H9 (cell line): ENCODE data around the gene MUC22. TPM values are rescaled to one million over a fixed set of nuclear protein-coding genes. Genes with fewer than 3 reads are reported as not detected.
"Not testable (repeated sequence)": the region's sequence is repeated elsewhere in the genome, so short reads cannot be mapped to it uniquely, and the experiment has no call there.

Experiments used
- DNase-seq: peaks from one replicate; pipeline ENCODE4 v3.0.0-alpha.2; 2017
- H2AFZ ChIP-seq: one replicate; pipeline ENCODE4 v1.6.1; 2013; ENCODE audit warnings: mild to moderate bottlenecking, low read length, control low read depth, moderate library complexity
- H2AK5ac ChIP-seq: 2 replicates; pipeline ENCODE4 v1.6.1; 2013; ENCODE audit warnings: low read length, control low read depth, mixed read lengths; ENCODE audit not compliant: insufficient read length
- H2BK120ac ChIP-seq: one replicate; pipeline ENCODE4 v1.6.1; 2013; ENCODE audit warnings: low read depth, mild to moderate bottlenecking, low read length, control low read depth, inconsistent platforms; ENCODE audit not compliant: poor library complexity, severe bottlenecking
- H2BK12ac ChIP-seq: 2 replicates; pipeline ENCODE4 v1.6.1; 2013; ENCODE audit warnings: low read length, control low read depth, mixed read lengths, low read depth; ENCODE audit not compliant: insufficient read length
- H2BK15ac ChIP-seq: 2 replicates; pipeline ENCODE4 v1.6.1; 2013; ENCODE audit warnings: low read depth, low read length, control low read depth
- H2BK20ac ChIP-seq: one replicate; pipeline ENCODE4 v1.6.1; 2013; ENCODE audit warnings: low read depth, mild to moderate bottlenecking, low read length, control low read depth, inconsistent platforms; ENCODE audit not compliant: poor library complexity, severe bottlenecking
- H2BK5ac ChIP-seq: 2 replicates; pipeline ENCODE4 v1.6.1; 2013; ENCODE audit warnings: low read length, control low read depth, mixed read lengths; ENCODE audit not compliant: insufficient read length
- H3K14ac ChIP-seq: 2 replicates; pipeline ENCODE4 v1.6.1; 2013; ENCODE audit warnings: low read length, control low read depth; ENCODE audit not compliant: insufficient read depth
- H3K18ac ChIP-seq: 2 replicates; pipeline ENCODE4 v1.6.1; 2013; ENCODE audit warnings: low read depth, mild to moderate bottlenecking, mixed read lengths, low read length, control low read depth; ENCODE audit not compliant: insufficient read length
- H3K23ac ChIP-seq: 2 replicates; pipeline ENCODE4 v1.6.1; 2013; ENCODE audit warnings: low read length, control low read depth, mixed read lengths, low read depth; ENCODE audit not compliant: insufficient read length
- H3K23me2 ChIP-seq: 2 replicates; pipeline ENCODE4 v1.6.1; 2013; ENCODE audit warnings: low read depth, mild to moderate bottlenecking, mixed read lengths, low read length, control low read depth; ENCODE audit not compliant: insufficient read length, poor library complexity, severe bottlenecking
- H3K27ac ChIP-seq: 2 replicates; pipeline ENCODE4 v1.5.1; 2013; ENCODE audit warnings: low read length, control low read depth, mixed read lengths, low read depth; ENCODE audit not compliant: insufficient read length
- H3K27me3 ChIP-seq: 2 replicates; pipeline ENCODE4 v1.6.1; 2013; ENCODE audit warnings: low read length, control low read depth, inconsistent platforms; ENCODE audit not compliant: insufficient read depth
- H3K4ac ChIP-seq: 2 replicates; pipeline ENCODE4 v1.6.1; 2013; ENCODE audit warnings: low read depth, mild to moderate bottlenecking, control low read depth, inconsistent platforms, low read length, moderate library complexity
- H3K4me1 ChIP-seq: 2 replicates; pipeline ENCODE4 v1.6.1; 2013; ENCODE audit warnings: low read length, control low read depth, inconsistent platforms; ENCODE audit not compliant: insufficient read depth
- H3K4me2 ChIP-seq: 2 replicates; pipeline ENCODE4 v1.6.1; 2013; ENCODE audit warnings: low read length, control low read depth, mixed read lengths; ENCODE audit not compliant: insufficient read length, insufficient read depth
- H3K56ac ChIP-seq: 2 replicates; pipeline ENCODE4 v1.6.1; 2013; ENCODE audit warnings: low read depth, mild to moderate bottlenecking, mixed read lengths, low read length, control low read depth; ENCODE audit not compliant: insufficient read length
- H3K79me1 ChIP-seq: 2 replicates; pipeline ENCODE4 v1.6.1; 2013; ENCODE audit warnings: low read depth, mild to moderate bottlenecking, moderate library complexity, low read length, control low read depth, inconsistent platforms; ENCODE audit not compliant: insufficient read depth, poor library complexity, severe bottlenecking
- H3K79me2 ChIP-seq: 2 replicates; pipeline ENCODE4 v1.6.1; 2013; ENCODE audit warnings: low read length, control low read depth, inconsistent platforms; ENCODE audit not compliant: insufficient read depth
- H3K9ac ChIP-seq: 2 replicates; pipeline ENCODE4 v1.6.1; 2013; ENCODE audit warnings: low read length, control low read depth, mixed read lengths; ENCODE audit not compliant: insufficient read length; ENCODE audit errors: extremely low read depth
- H3K9me3 ChIP-seq: one replicate; pipeline ENCODE4 v1.6.1; 2013; ENCODE audit warnings: low read depth, low read length, inconsistent platforms; ENCODE audit not compliant: control insufficient read depth
- H3T11ph ChIP-seq: one replicate; pipeline ENCODE4 v1.6.1; 2013; ENCODE audit warnings: mild to moderate bottlenecking, low read length, control low read depth, inconsistent platforms
- H4K20me1 ChIP-seq: one replicate; pipeline ENCODE4 v1.6.1; 2013; ENCODE audit not compliant: control insufficient read depth, insufficient read length, insufficient read depth
- H4K5ac ChIP-seq: 2 replicates; pipeline ENCODE4 v1.6.1; 2013; ENCODE audit warnings: low read depth, mild to moderate bottlenecking, mixed read lengths, low read length, control low read depth; ENCODE audit not compliant: insufficient read length
- H4K8ac ChIP-seq: replicated peaks from 2 replicates; pipeline ENCODE4 v1.6.1; 2013; ENCODE audit warnings: low read length, control low read depth, mixed read lengths, low read depth; ENCODE audit not compliant: insufficient read length
- H4K91ac ChIP-seq: 2 replicates; pipeline ENCODE4 v1.6.1; 2013; ENCODE audit warnings: low read depth, mild to moderate bottlenecking, moderate library complexity, mixed read lengths, low read length, control low read depth; ENCODE audit not compliant: insufficient read length
- H3K27ac Mint-ChIP-seq, 3 experiments: 2 replicates in 2 of 3; 3 replicates in 1 of 3; pipeline ENCODE4 v1.8.0; 2020 to 2021; ENCODE audit warnings: mixed read lengths in 3 of 3, mild to moderate bottlenecking in 1 of 3, moderate library complexity in 1 of 3
- H3K27me3 Mint-ChIP-seq: 2 replicates; pipeline ENCODE4 v1.8.0; 2021; ENCODE audit warnings: low read depth, mild to moderate bottlenecking, moderate library complexity, mixed read lengths
- H3K36me3 Mint-ChIP-seq, 3 experiments: 2 replicates in 2 of 3; 3 replicates in 1 of 3; pipeline ENCODE4 v1.8.0; 2020 to 2021; ENCODE audit warnings: low read depth in 3 of 3, mixed read lengths in 3 of 3; ENCODE audit not compliant: insufficient read depth in 1 of 3
- H3K4me1 Mint-ChIP-seq, 2 experiments: 2 replicates each; pipeline ENCODE4 v1.8.0; 2020; ENCODE audit warnings: mixed read lengths in 2 of 2
- H3K4me3 Mint-ChIP-seq, 2 experiments: 2 replicates in 1 of 2; 3 replicates in 1 of 2; pipeline ENCODE4 v1.8.0; 2020 to 2021; ENCODE audit warnings: mild to moderate bottlenecking in 2 of 2, mixed read lengths in 2 of 2, moderate library complexity in 1 of 2
- H3K9me3 Mint-ChIP-seq, 2 experiments: 2 replicates in 1 of 2; 3 replicates in 1 of 2; pipeline ENCODE4 v1.8.0; 2020; ENCODE audit warnings: mild to moderate bottlenecking in 2 of 2, mixed read lengths in 2 of 2, moderate library complexity in 1 of 2
- WGBS: extraction: QIAGEN DNeasy Blood & Tissue Kit; methylation state at CpG from one replicate; pipeline ENCODE4 v1.1.7; 2013; ENCODE audit warnings: missing lambda C conversion rate, low lambda C conversion rate, mixed read lengths; ENCODE audit not compliant: insufficient read length; ENCODE audit errors: extremely low coverage; 5-methylcytosine and 5-hydroxymethylcytosine counted together
- total RNA-seq: library from RNA; stranded (reverse); gene quantifications from 2 replicates; pipeline ENCODE4 v1.2.1, GENCODE V29; 2021

The MUC22 gene
- total RNA-seq, 1 experiment from 2014 or later: not detected

- not testable (repeated sequence) for H3K27me3 ChIP-seq, H2BK20ac ChIP-seq, H3K4me1 Mint-ChIP-seq, H2BK12ac ChIP-seq, H3K18ac ChIP-seq, H3K9me3 ChIP-seq, H3K4me1 ChIP-seq, H3K23ac ChIP-seq, H4K91ac ChIP-seq, H3K4me2 ChIP-seq, H2BK5ac ChIP-seq, H4K5ac ChIP-seq, H4K8ac ChIP-seq, H3K36me3 Mint-ChIP-seq, H3K79me2 ChIP-seq, H3K79me1 ChIP-seq, H3K27ac Mint-ChIP-seq, H2AFZ ChIP-seq, H3K27me3 Mint-ChIP-seq, H2BK120ac ChIP-seq, DNase-seq, H4K20me1 ChIP-seq, H3K23me2 ChIP-seq, H3T11ph ChIP-seq, H3K4me3 Mint-ChIP-seq, H3K4ac ChIP-seq, H2AK5ac ChIP-seq, H2BK15ac ChIP-seq, H3K56ac ChIP-seq, H3K9ac ChIP-seq, H3K27ac ChIP-seq, H3K14ac ChIP-seq
- H3K9me3 Mint-ChIP-seq: peaks cover 8 to 15% of the 10 kb centered on the region in 2 experiments; a peak in 4 of 5 replicates
- no CpG with 5 or more reads among the region's 15 CpGs for WGBS
Observed at GRCh38 chr6:31021705-31022531, 11.6 kb downstream of the MUC22 start.
